Lower lobe of right lung (tissue), 2 donors: ENCODE results near the gene MT1X. TPM values are rescaled to one million over a fixed set of nuclear protein-coding genes. Genes with fewer than 3 reads are reported as not detected.

Experiments
- ATAC-seq, 2 donors: fragments of 200-7000 bp; cut with Tn5 transposase; one replicate each; pipeline ENCODE4 v1.9.1; 2020 to 2022; ENCODE audit warnings: mild to moderate bottlenecking in 2 of 2, moderate library complexity in 2 of 2
- DNase-seq: peaks from one replicate; pipeline ENCODE4 v3.0.0-alpha.2; 2020
- H3K27ac ChIP-seq: fragments of 200-600 bp; one replicate; pipeline ENCODE4 v1.8.0; 2022
- H3K27me3 ChIP-seq: fragments of 200-600 bp; one replicate; pipeline ENCODE4 v1.8.0; 2022; ENCODE audit warnings: low read depth
- H3K36me3 ChIP-seq: fragments of 200-600 bp; one replicate; pipeline ENCODE4 v1.8.0; 2022; ENCODE audit warnings: mild to moderate bottlenecking
- H3K4me1 ChIP-seq: fragments of 200-600 bp; one replicate; pipeline ENCODE4 v1.8.0; 2022
- H3K4me3 ChIP-seq: fragments of 200-600 bp; one replicate; pipeline ENCODE4 v1.8.0; 2022; ENCODE audit warnings: mild to moderate bottlenecking
- H3K9me3 ChIP-seq: fragments of 200-600 bp; one replicate; pipeline ENCODE4 v1.8.0; 2022
- intact Hi-C: fragments of 100-400 bp; cut with DNase I; formaldehyde crosslinking; loops from one replicate; pipeline ENCODE4 v1.11.0; 2022
- total RNA-seq: library from RNA; stranded (reverse); fragmentation: NEBNext Ultra II Directional; extraction: Animal tissue kit (Norgen Biotek cat#: 25700); gene quantifications from one replicate; pipeline ENCODE4 v1.2.1, GENCODE V29; 2021
- TF ChIP-seq, protein P1 (sequence below): fragments of 200-600 bp; IDR thresholded peaks from one replicate; pipeline ENCODE4 v1.8.0; 2022; ENCODE audit warnings: antibody characterized with exemption, mild to moderate bottlenecking
- donor health status: DM: no; HTN: yes; CAD: no; lungs with severe emphysema.

The MT1X gene
- total RNA-seq, 1 donor from 2014 or later = 95.7 TPM

DNA sequence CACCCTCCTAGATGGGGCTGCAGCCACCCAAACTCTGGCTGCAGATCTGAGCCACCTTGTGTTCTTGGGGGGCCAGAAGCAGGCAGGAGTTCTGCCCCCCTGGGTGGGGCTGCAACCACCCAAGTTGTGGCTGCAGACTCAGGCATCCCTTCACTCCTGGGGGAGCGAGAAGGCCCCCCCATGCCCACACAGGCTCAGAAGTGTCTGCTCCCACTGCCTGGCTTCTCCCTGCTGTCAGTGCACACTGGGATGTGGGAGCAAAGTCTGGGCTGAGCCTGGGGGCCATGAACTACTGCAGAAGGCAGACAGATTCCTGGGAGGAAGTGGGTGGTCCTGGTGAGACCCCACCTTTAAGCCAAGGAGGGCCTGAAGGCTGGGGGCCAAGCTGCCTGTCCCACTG is 13.0 kb downstream of the MT1X start:
- Histone ChIP-seq H3K9me3 (no peaks in the 10 kb centered on the region), H3K4me1 (no peaks in the 10 kb centered on the region), H3K36me3 (no peaks in the 10 kb centered on the region), H3K27ac (no peak overlapping the region), H3K4me3 (no peak overlapping the region), H3K27me3 (no peaks in the 10 kb centered on the region)
- intact Hi-C loops = no loop called here
- DNase-seq (no peak), ATAC-seq (no peak)
- TF ChIP-seq, protein P1, sequence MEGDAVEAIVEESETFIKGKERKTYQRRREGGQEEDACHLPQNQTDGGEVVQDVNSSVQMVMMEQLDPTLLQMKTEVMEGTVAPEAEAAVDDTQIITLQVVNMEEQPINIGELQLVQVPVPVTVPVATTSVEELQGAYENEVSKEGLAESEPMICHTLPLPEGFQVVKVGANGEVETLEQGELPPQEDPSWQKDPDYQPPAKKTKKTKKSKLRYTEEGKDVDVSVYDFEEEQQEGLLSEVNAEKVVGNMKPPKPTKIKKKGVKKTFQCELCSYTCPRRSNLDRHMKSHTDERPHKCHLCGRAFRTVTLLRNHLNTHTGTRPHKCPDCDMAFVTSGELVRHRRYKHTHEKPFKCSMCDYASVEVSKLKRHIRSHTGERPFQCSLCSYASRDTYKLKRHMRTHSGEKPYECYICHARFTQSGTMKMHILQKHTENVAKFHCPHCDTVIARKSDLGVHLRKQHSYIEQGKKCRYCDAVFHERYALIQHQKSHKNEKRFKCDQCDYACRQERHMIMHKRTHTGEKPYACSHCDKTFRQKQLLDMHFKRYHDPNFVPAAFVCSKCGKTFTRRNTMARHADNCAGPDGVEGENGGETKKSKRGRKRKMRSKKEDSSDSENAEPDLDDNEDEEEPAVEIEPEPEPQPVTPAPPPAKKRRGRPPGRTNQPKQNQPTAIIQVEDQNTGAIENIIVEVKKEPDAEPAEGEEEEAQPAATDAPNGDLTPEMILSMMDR = no peak

DNA sequence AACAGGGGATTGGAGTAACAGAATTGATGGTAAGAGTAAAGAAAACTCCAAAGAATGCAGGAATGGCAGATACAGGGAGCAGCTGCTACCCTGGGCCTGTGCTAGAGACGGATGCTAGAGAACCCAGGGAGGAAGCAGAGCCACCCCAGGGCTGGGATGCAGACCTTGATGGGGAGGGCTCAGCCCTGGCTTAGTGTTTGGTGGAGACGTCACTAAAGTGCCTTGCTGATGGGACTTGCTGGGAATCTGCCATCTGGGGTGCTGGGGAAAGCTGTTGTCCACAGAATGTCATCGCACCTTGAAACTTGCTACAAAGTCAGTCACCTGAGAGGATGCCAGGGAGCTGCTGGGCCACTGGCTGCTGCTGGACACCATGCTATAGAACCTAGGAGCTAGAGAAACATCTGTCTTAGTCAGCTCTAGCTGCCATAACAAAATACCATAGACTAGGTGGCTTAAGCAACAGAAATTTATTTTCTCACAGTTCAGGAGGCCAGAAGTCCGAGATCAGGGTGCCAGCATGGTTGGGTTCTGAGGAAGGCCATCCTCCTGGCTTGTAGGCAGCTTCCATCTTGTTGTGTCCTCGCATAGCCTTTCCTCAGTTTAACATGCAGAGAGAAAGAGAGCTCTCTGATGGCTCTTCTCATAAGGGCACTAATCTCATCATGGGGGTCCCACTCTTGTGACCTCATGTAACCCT is 15.3 kb downstream of the MT1X start:
- Histone ChIP-seq H3K4me3 (no peak overlapping the region), H3K36me3 (no peaks in the 10 kb centered on the region), H3K9me3 (no peaks in the 10 kb centered on the region), H3K27me3 (no peaks in the 10 kb centered on the region), H3K4me1 (peaks cover 10% of the 10 kb centered on the region), H3K27ac (no peak overlapping the region)
- DNase-seq (no peak), ATAC-seq (no peak)
- TF ChIP-seq, protein P1 = no peak
- intact Hi-C loops = no loop called here

DNA sequence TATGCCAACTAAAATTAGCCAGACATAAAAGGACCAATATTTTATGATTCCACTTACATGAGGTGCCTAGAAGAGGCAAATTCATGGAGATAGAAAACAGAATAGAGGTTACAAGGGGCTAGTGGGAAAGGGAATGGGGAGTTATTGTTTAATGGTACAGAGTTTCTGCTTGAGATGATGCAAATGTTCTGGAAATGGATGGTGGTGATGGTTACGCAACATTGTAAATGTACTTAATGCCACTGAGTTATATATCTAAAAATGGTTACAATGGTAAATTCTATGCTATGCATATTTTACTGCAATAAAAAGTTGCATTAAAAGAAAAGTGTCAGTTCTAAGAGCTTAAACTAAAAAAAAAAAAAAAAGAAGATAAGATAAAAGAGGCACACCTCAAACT is 17.9 kb downstream of the MT1X start:
- H3K27ac ChIP-seq = no peak overlapping the region
- intact Hi-C loops = loop anchor here (10.0 kb wide), 1 partner anchor 185 kb away; no protein-coding TSS in a partner anchor
- H3K36me3 ChIP-seq = no peaks in the 10 kb centered on the region
- no peak for ATAC-seq
- no peak for DNase-seq
- no peaks in the 10 kb centered on the region for H3K27me3 ChIP-seq
- no peaks in the 10 kb centered on the region for H3K9me3 ChIP-seq
- peaks cover 10% of the 10 kb centered on the region for H3K4me1 ChIP-seq
- no peak overlapping the region for H3K4me3 ChIP-seq
- TF ChIP-seq, protein P1 = no peak

DNA sequence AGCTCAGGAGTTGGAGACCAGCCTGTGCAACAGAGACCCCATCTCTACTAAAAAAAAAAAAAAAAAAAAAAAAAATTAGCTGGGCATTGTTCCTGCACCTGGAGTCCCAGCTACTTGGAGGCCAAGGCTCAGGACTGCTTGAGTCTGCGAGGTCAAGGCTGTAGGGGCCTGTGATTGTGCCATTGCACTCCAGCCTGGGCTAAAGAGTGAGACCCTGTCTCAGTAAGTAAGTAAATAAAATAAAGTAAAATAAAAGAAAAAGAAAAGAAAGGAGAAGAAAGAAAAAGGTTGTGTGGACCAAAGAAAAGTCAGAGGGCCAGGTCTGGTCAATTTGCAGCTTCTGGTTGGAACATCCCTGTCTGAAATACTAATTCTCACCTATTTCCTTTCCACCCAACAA is 18.4 kb downstream of the MT1X start:
- ATAC-seq = no peak
- Histone ChIP-seq H3K27me3 (no peaks in the 10 kb centered on the region), H3K4me3 (no peak overlapping the region), H3K36me3 (no peaks in the 10 kb centered on the region), H3K4me1 (peaks cover 10% of the 10 kb centered on the region), H3K9me3 (no peaks in the 10 kb centered on the region), H3K27ac (no peak overlapping the region)
- DNase-seq = no peak
- intact Hi-C loops = loop anchor here (10.0 kb wide), 1 partner anchor 186 kb away; no protein-coding TSS in a partner anchor
- TF ChIP-seq, protein P1 = no peak

DNA sequence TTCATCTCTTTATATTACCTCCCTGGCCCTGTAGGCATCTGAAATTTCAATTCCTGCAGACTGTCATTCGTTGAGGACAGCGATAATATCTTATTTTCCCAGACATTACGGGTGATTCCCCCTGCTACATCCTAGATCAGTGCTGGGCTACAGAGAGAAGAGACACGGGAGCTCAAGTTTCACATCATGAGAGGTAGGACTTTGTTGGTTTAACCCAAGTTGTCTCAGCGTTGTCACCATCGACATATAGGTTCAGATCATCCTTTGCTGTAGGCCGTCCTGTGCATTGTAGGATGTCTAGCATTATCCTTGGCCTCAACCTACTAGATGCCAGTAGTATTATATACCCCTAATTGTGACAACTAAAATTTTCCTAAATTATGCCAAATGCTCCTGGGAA is 19.3 kb downstream of the MT1X start:
- H3K4me1 ChIP-seq = peaks cover 10% of the 10 kb centered on the region
- H3K27ac ChIP-seq = no peak overlapping the region
- no peaks in the 10 kb centered on the region for H3K36me3 ChIP-seq
- no peaks in the 10 kb centered on the region for H3K9me3 ChIP-seq
- no peaks in the 10 kb centered on the region for H3K27me3 ChIP-seq
- no peak overlapping the region for H3K4me3 ChIP-seq
- TF ChIP-seq, protein P1 = no peak
- intact Hi-C loops = loop anchor here (10.0 kb wide), 1 partner anchor 187 kb away; no protein-coding TSS in a partner anchor
- ATAC-seq = no peak
- DNase-seq = no peak
